Measurements from ENCODE around the gene UBA52. TPM values are rescaled to one million over a fixed set of nuclear protein-coding genes. Genes with fewer than 3 reads are reported as not detected.
A peak's percentile ranks its signal among the peaks of the same experiment; 100 is the strongest.

Gene UBA52
- total and polyA plus RNA-seq, 2 of the 8 experiments (the other 6 are each of a cell fraction or from before 2014, with no cell fraction given) = 1,340 to 5,409 TPM

DNA sequence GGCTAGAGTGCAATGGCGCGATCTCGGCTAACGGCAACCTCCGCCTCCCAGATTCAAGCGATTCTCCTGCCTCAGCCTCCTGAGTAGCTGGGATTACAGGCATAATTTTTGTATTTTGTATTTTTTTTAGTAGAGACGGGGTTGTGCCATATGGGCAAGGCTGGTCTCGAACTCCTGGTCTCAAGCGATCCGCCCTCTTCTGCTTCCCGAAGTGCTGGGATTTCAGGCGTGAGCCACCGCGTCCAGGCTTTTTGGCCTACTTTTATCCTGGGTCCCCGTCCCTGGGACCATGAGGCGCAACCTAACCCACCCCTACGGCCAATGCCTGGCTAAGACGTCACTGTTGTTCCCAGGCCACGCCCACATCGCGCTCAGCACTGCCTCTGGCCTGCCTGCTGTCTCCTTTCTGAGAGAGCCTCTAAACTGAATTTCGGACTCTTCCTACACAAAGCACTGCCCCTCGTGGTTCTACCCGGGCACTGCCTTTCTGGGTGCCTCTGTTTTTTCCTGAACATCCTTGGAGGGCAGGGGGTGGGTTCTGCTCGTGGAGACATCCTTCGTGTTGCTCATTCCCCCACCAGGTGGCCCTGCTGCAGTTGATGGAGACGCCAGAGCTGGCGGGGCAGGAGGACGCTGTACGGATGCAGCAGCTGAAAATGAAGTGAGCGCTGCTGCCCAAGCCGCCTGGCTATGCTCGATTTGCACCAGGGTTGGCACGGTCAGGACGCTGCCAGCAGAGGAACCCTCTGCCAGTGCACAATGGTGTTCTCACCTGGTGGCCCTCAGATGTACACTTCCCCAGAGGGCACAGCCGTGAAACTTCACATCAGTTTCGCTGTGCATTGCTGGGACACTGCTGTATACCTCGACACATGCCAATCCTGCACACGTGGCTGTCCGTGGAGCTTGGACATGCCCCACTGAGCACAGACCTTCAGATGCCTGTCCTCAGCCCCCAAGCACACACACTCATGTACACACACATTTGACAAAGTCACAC, 18.9 kb downstream of the UBA52 start:
- Histone ChIP-seq H3K36me3 (ENCODE audit: control insufficient read depth in 2 of 4, insufficient read depth in 4 of 4, low read length in 3 of 4) (no peaks in the 10 kb centered on the region), H2BK12ac (ENCODE audit: low read depth, low read length) (peak overlapping the region; percentile 77; the same call in 1 of the 2 replicates), H2AK5ac (ENCODE audit: low read depth, low read length) (0 out of 2 replicates have a peak overlapping the region, but pooled peaks have one; percentile 18), H4K91ac (replicated peaks; ENCODE audit: insufficient read length, low read length) (peak overlapping the region; percentile 69), H3K14ac (ENCODE audit: insufficient read length) (no peak overlapping the region), H2BK5ac (ENCODE audit: low read depth, low read length) (peak overlapping the region; percentile 91), H4K8ac (ENCODE audit: extremely low read depth, insufficient read depth, low read length) (no peak overlapping the region; the same call in 1 of the 2 replicates), H2BK120ac (replicated peaks; ENCODE audit: low read depth, low read length) (no peak overlapping the region), H4K5ac (ENCODE audit: insufficient read length, low read depth, low read length) (peak overlapping the region; percentile 47), H3K4me2 (ENCODE audit: insufficient read depth in 1 of 2, low read depth in 2 of 2, low read length in 2 of 2) (peak overlapping the region; percentile 75 to 95), H3K9ac (replicated peaks in 1 of 4; ENCODE audit: extremely low read depth in 1 of 4, low read depth in 3 of 4, low read length in 3 of 4) (peak overlapping the region in 3 of 4 experiments; percentile 22 to 89 (median 88); a peak in 5 of 7 replicates), H3K79me2 (ENCODE audit: control insufficient read depth in 1 of 2, insufficient read depth in 2 of 2, low read length in 2 of 2) (no peaks in the 10 kb centered on the region), H3K23ac (ENCODE audit: insufficient read length) (no peak overlapping the region), H2AFZ (ENCODE audit: low read length) (no peak overlapping the region), H4K20me1 (replicated peaks in 1 of 2; ENCODE audit: control insufficient read depth in 1 of 2, insufficient read depth in 2 of 2, low read length in 2 of 2) (peaks cover 0 to 3% of the 10 kb centered on the region in 2 experiments), H3K4me1 (replicated peaks in 1 of 4; ENCODE audit: control insufficient read depth in 3 of 4, insufficient read depth in 4 of 4, low read length in 3 of 4) (peaks cover 2 to 28% (median 20%) of the 10 kb centered on the region in 4 experiments), H3K18ac (ENCODE audit: extremely low read depth, low read length) (peak overlapping the region; percentile 54; the same call in 1 of the 2 replicates), H3K4me3 (ENCODE audit: extremely low read depth in 1 of 4, insufficient read depth in 2 of 4, low read depth in 3 of 4, low read length in 4 of 4) (peak overlapping the region; percentile 78 to 91 (median 84); a peak in 7 of 8 replicates), H3K9me3 (ENCODE audit: insufficient read depth in 2 of 2, low read depth in 1 of 2, low read length in 1 of 2) (no peaks in the 10 kb centered on the region), H3K56ac (replicated peaks; ENCODE audit: insufficient read length, low read depth, low read length) (no peak overlapping the region), H3K79me1 (ENCODE audit: low read depth, low read length) (no peaks in the 10 kb centered on the region), H2BK15ac (ENCODE audit: low read length) (peak overlapping the region; percentile 65; the same call in 1 of the 2 replicates), H3K4ac (replicated peaks; ENCODE audit: insufficient read length, low read depth, low read length) (peak overlapping the region; percentile 94), H3K23me2 (ENCODE audit: low read depth, low read length) (peaks cover 17% of the 10 kb centered on the region), H2BK20ac (ENCODE audit: low read length) (no peak overlapping the region), H3K27ac (ENCODE audit: low read depth, low read length) (peak overlapping the region; percentile 24; the same call in 1 of the 2 replicates), H3K27me3 (replicated peaks in 1 of 4; ENCODE audit: control insufficient read depth in 3 of 4, extremely low read depth in 1 of 4, insufficient read depth in 3 of 4, low read length in 3 of 4) (peaks cover 0 to 5% (median 2%) of the 10 kb centered on the region in 4 experiments; a peak in 4 of 7 replicates)
- CTCF ChIA-PET (ENCODE audit: partially characterized antibody) = interaction anchor here (0.6 to 12.5 kb wide), 28 partner anchors 9 to 1686 kb away, joined by 3 to 139 read pairs (median 3); partner anchors contain the start of genes FKBP8 and UBA52
- FAIRE-seq = peak; percentile 75
- POLR2A ChIA-PET (ENCODE audit: partially characterized antibody) = interaction anchor here (0.8 to 10.3 kb wide), 22 partner anchors 8 to 159 kb away, joined by 3 to 112 read pairs (median 5); partner anchors contain the start of genes CRLF1, ISYNA1, TMEM59L and UBA52
- WGBS, 2 experiments (ENCODE audit: extremely low coverage in 1 of 2, insufficient coverage in 1 of 2, insufficient read length in 1 of 2, insufficient replicate concordance in 2 of 2, low coverage in 1 of 2, low lambda C conversion rate in 2 of 2, missing lambda C conversion rate in 1 of 2) = 27% methylated on average over 40 of the region's 40 CpGs; no CpG with 5 or more reads in 1 of the 2 experiments
- DNase-seq (ENCODE audit: low read depth in 1 of 2, low spot score in 2 of 2) = peak; percentile 93 to 94
- TF ChIP-seq FOSL1 (IDR thresholded peaks at IDR 0.05; ENCODE audit: insufficient read depth, low read depth, low read length) (no peak), POLR2A (IDR thresholded peaks at IDR 0.05; ENCODE audit: control extremely low read depth in 1 of 2, low read depth in 2 of 2, low read length in 2 of 2) (peak; percentile 71 to 72), TBP (IDR thresholded peaks at IDR 0.05; ENCODE audit: low read depth, low read length) (peak; percentile 85), SP1 (IDR thresholded peaks at IDR 0.05; ENCODE audit: low read depth, low read length) (peak; percentile 67; the same call in 1 of the 2 replicates), TEAD4 (IDR thresholded peaks at IDR 0.05; ENCODE audit: low read depth, low read length) (no peak; the same call in 1 of the 2 replicates), JUND (IDR thresholded peaks at IDR 0.05; ENCODE audit: low read length) (no peak), CEBPB (IDR thresholded peaks at IDR 0.05; ENCODE audit: low read depth, low read length) (no peak)
- TF ChIP-seq, protein P1, sequence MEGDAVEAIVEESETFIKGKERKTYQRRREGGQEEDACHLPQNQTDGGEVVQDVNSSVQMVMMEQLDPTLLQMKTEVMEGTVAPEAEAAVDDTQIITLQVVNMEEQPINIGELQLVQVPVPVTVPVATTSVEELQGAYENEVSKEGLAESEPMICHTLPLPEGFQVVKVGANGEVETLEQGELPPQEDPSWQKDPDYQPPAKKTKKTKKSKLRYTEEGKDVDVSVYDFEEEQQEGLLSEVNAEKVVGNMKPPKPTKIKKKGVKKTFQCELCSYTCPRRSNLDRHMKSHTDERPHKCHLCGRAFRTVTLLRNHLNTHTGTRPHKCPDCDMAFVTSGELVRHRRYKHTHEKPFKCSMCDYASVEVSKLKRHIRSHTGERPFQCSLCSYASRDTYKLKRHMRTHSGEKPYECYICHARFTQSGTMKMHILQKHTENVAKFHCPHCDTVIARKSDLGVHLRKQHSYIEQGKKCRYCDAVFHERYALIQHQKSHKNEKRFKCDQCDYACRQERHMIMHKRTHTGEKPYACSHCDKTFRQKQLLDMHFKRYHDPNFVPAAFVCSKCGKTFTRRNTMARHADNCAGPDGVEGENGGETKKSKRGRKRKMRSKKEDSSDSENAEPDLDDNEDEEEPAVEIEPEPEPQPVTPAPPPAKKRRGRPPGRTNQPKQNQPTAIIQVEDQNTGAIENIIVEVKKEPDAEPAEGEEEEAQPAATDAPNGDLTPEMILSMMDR (IDR thresholded peaks at IDR 0.05; ENCODE audit: control extremely low read depth in 1 of 3, insufficient read depth in 1 of 3, low read depth in 1 of 3, low read length in 3 of 3) = peak; percentile 64 to 89 (median 75)
